WTC11 (cell line): ENCODE data around the gene TTC28. TPM values are rescaled to one million over a fixed set of nuclear protein-coding genes. Genes with fewer than 3 reads are reported as not detected.
"Not testable (repeated sequence)": the region's sequence is repeated elsewhere in the genome, so short reads cannot be mapped to it uniquely, and the experiment has no call there.

ENCODE experiments used
- ATAC-seq: fragments of 200-7000 bp; cut with Tn5 transposase; 2 replicates; pipeline ENCODE4 v1.10.0; 2021; ENCODE audit warnings: mild to moderate bottlenecking, moderate library complexity
- CTCF ChIA-PET: fragments of 300-600 bp; sonication (Branson Sonifier 250); formaldehyde crosslinking; loops from one replicate; lab custom pipeline; 2021; ENCODE audit warnings: antibody characterized with exemption; lab: Charles Lee
- POLR2A ChIA-PET: fragments of 350-600 bp; sonication (Branson Sonifier 250); formaldehyde crosslinking; loops from one replicate; lab custom pipeline; 2021; ENCODE audit warnings: antibody characterized with exemption; lab: Charles Lee
- DNase-seq: peaks from one replicate; pipeline ENCODE4 v3.0.0; 2021; ENCODE audit warnings: low spot score
- H3K27ac Mint-ChIP-seq: 2 replicates; pipeline ENCODE4 v1.8.0; 2021; ENCODE audit warnings: mixed read lengths
- H3K27me3 Mint-ChIP-seq: 2 replicates; pipeline ENCODE4 v1.8.0; 2021; ENCODE audit warnings: low read depth, mild to moderate bottlenecking, moderate library complexity, mixed read lengths
- H3K36me3 Mint-ChIP-seq: 2 replicates; pipeline ENCODE4 v1.8.0; 2021; ENCODE audit warnings: mixed read lengths
- H3K4me1 Mint-ChIP-seq: 2 replicates; pipeline ENCODE4 v1.8.0; 2022; ENCODE audit warnings: mixed read lengths
- H3K4me3 Mint-ChIP-seq: 2 replicates; pipeline ENCODE4 v1.8.0; 2021; ENCODE audit warnings: mild to moderate bottlenecking, moderate library complexity, mixed read lengths
- H3K9me3 Mint-ChIP-seq: 2 replicates; pipeline ENCODE4 v1.8.0; 2021; ENCODE audit warnings: mixed read lengths
- AR ChIP-seq: fragments of 250-450 bp; sonication (Bioruptor Pico); IDR thresholded peaks from 2 replicates; pipeline ENCODE4 v1.9.0; 2021; ENCODE audit warnings: mild to moderate bottlenecking
- ATF2 ChIP-seq: sonication (generic); formaldehyde crosslinking; IDR thresholded peaks from 2 replicates; pipeline ENCODE4 v1.8.1; 2022; ENCODE audit warnings: low read depth, missing genetic modification reagents, borderline replicate concordance
- E2F4 ChIP-seq: sonication (generic); formaldehyde crosslinking; IDR thresholded peaks from 2 replicates; pipeline ENCODE4 v1.8.1; 2022; ENCODE audit warnings: low read depth, mild to moderate bottlenecking, moderate library complexity, missing genetic modification reagents, borderline replicate concordance
- FOXP4 ChIP-seq: sonication (generic); formaldehyde crosslinking; IDR thresholded peaks from 2 replicates; pipeline ENCODE4 v1.8.0; 2022; ENCODE audit warnings: mild to moderate bottlenecking, missing genetic modification reagents
- JUN ChIP-seq: sonication (generic); formaldehyde crosslinking; IDR thresholded peaks from 2 replicates; pipeline ENCODE4 v1.8.0; 2023; ENCODE audit warnings: mild to moderate bottlenecking, missing genetic modification reagents
- MAX ChIP-seq: sonication (generic); formaldehyde crosslinking; IDR thresholded peaks from 2 replicates; pipeline ENCODE4 v1.8.0; 2022; ENCODE audit warnings: mild to moderate bottlenecking, missing genetic modification reagents
- NFATC4 ChIP-seq: fragments of 250-450 bp; sonication (Bioruptor Pico); IDR thresholded peaks from 2 replicates; pipeline ENCODE4 v1.9.0; 2021; ENCODE audit warnings: mild to moderate bottlenecking
- NFE2L1 ChIP-seq: sonication (generic); formaldehyde crosslinking; IDR thresholded peaks from 2 replicates; pipeline ENCODE4 v1.8.1; 2023; ENCODE audit warnings: missing genetic modification reagents
- PRDM15 ChIP-seq: sonication (generic); formaldehyde crosslinking; IDR thresholded peaks from 2 replicates; pipeline ENCODE4 v1.8.0; 2022; ENCODE audit warnings: missing genetic modification reagents
- STAT6 ChIP-seq: sonication (generic); formaldehyde crosslinking; conservative IDR thresholded peaks from 2 replicates; pipeline ENCODE4 v1.8.1; 2023; ENCODE audit warnings: mild to moderate bottlenecking, low read depth, missing genetic modification reagents, moderate library complexity
- USF1 ChIP-seq: sonication (generic); formaldehyde crosslinking; IDR thresholded peaks from 2 replicates; pipeline ENCODE4 v1.8.0; 2022; ENCODE audit warnings: mild to moderate bottlenecking, missing genetic modification reagents
- ZBTB43 ChIP-seq: sonication (generic); formaldehyde crosslinking; IDR thresholded peaks from 2 replicates; pipeline ENCODE4 v1.8.1; 2023; ENCODE audit warnings: mild to moderate bottlenecking, missing genetic modification reagents
- ZNF138 ChIP-seq: sonication (generic); formaldehyde crosslinking; conservative IDR thresholded peaks from 2 replicates; pipeline ENCODE4 v1.8.1; 2022; ENCODE audit warnings: mild to moderate bottlenecking, moderate library complexity, missing genetic modification reagents
- ZNF219 ChIP-seq: sonication (generic); formaldehyde crosslinking; IDR thresholded peaks from 2 replicates; pipeline ENCODE4 v1.8.0; 2023; ENCODE audit warnings: missing genetic modification reagents, mild to moderate bottlenecking, borderline replicate concordance
- ZNF232 ChIP-seq: sonication (generic); formaldehyde crosslinking; IDR thresholded peaks from 2 replicates; pipeline ENCODE4 v1.8.0; 2022; ENCODE audit warnings: mild to moderate bottlenecking, missing genetic modification reagents
- total RNA-seq: library from RNA; stranded (reverse); gene quantifications from 3 replicates; pipeline ENCODE4 v1.2.3, GENCODE V29; 2021

Gene TTC28
- total RNA-seq, 1 experiment from 2014 or later: 13.0 TPM

GRCh38 chr22:28464127-28464526 lies 215.5 kb downstream of the TTC28 start:
- ChIA-PET CTCF (no interaction called here), POLR2A (no interaction called here)
- no peak overlapping the region for H3K27ac Mint-ChIP-seq
- no peak overlapping the region for H3K4me3 Mint-ChIP-seq
- DNase-seq: no peak
- H3K27me3 Mint-ChIP-seq: no peaks in the 10 kb centered on the region
- TF ChIP-seq NFE2L1 (CRISPR knock-in tag): no peak
- TF ChIP-seq ZNF232 (CRISPR knock-in tag): no peak
- no peak for TF ChIP-seq FOXP4 (CRISPR knock-in tag)
- no peak for TF ChIP-seq USF1 (CRISPR knock-in tag)
- TF ChIP-seq ZNF219 (CRISPR knock-in tag): no peak
- no peak for TF ChIP-seq ZBTB43 (CRISPR knock-in tag)
- no peak for TF ChIP-seq ATF2 (CRISPR knock-in tag)
- no peak for TF ChIP-seq AR (CRISPR knock-in tag)
- no peak for TF ChIP-seq E2F4
- TF ChIP-seq ZNF138 (CRISPR knock-in tag): no peak
- no peak for TF ChIP-seq STAT6
- no peak for TF ChIP-seq JUN (CRISPR knock-in tag)
- no peak for TF ChIP-seq MAX (CRISPR knock-in tag)
- no peak for TF ChIP-seq NFATC4
- no peak for TF ChIP-seq PRDM15
- no peak for ATAC-seq
- peaks cover 7% of the 10 kb centered on the region; the same call in 1 of the 2 replicates for H3K4me1 Mint-ChIP-seq
- peaks cover 7% of the 10 kb centered on the region for H3K9me3 Mint-ChIP-seq
- no peaks in the 10 kb centered on the region for H3K36me3 Mint-ChIP-seq

GRCh38 chr22:28463408-28463807 lies 216.2 kb downstream of the TTC28 start:
- H3K4me3 Mint-ChIP-seq, H3K36me3 Mint-ChIP-seq, H3K27me3 Mint-ChIP-seq, CTCF ChIA-PET, POLR2A ChIA-PET, H3K4me1 Mint-ChIP-seq, ATAC-seq, DNase-seq, H3K27ac Mint-ChIP-seq, H3K9me3 Mint-ChIP-seq: not testable (repeated sequence)
